DOHH2 (cell line): ENCODE data around the gene ALG1.
"Not testable (repeated sequence)": the region's sequence is repeated elsewhere in the genome, so short reads cannot be mapped to it uniquely, and the experiment has no call there.

Experiments
- H3F3A ChIP-seq: fragments of 200-600 bp; sonication (generic), shearing (Covaris generic); 2 replicates; pipeline ENCODE4 v1.6.0; 2016; ENCODE audit warnings: antibody characterized with exemption, mild to moderate bottlenecking; ENCODE audit not compliant: control insufficient read depth, insufficient read depth
- H3K27ac ChIP-seq: fragments of 200-600 bp; sonication (generic); 2 replicates; pipeline ENCODE4 v1.5.1; 2014; ENCODE audit warnings: low read depth, mild to moderate bottlenecking, low read length, moderate library complexity
- H3K27me3 ChIP-seq: fragments of 200-600 bp; sonication (generic); 2 replicates; pipeline ENCODE4 v1.6.1; 2014; ENCODE audit warnings: mild to moderate bottlenecking, low read length, mixed read lengths; ENCODE audit not compliant: control insufficient read depth
- H3K36me3 ChIP-seq: fragments of 200-600 bp; sonication (generic); 2 replicates; pipeline ENCODE4 v1.6.1; 2014; ENCODE audit warnings: mild to moderate bottlenecking, low read length, moderate library complexity, mixed read lengths; ENCODE audit not compliant: control insufficient read depth
- H3K4me1 ChIP-seq: fragments of 200-600 bp; sonication (generic); 2 replicates; pipeline ENCODE4 v1.6.1; 2014; ENCODE audit warnings: mild to moderate bottlenecking, low read length, mixed read lengths; ENCODE audit not compliant: control insufficient read depth
- H3K4me2 ChIP-seq: fragments of 200-600 bp; sonication (generic); 2 replicates; pipeline ENCODE4 v1.6.0; 2014; ENCODE audit warnings: mild to moderate bottlenecking, low read length, moderate library complexity
- H3K4me3 ChIP-seq: fragments of 200-600 bp; sonication (generic); 2 replicates; pipeline ENCODE4 v1.5.1; 2014; ENCODE audit warnings: mild to moderate bottlenecking, low read length, mixed read lengths
- H3K79me2 ChIP-seq: fragments of 200-600 bp; sonication (generic); 2 replicates; pipeline ENCODE4 v1.6.1; 2014; ENCODE audit warnings: mild to moderate bottlenecking, low read length, mixed read lengths; ENCODE audit not compliant: control insufficient read depth
- H3K9me2 ChIP-seq: fragments of 200-600 bp; sonication (generic); replicated peaks from 2 replicates; pipeline ENCODE4 v1.6.1; 2014; ENCODE audit warnings: mild to moderate bottlenecking, low read length, mixed read lengths; ENCODE audit not compliant: control insufficient read depth
- H3K9me3 ChIP-seq: fragments of 200-600 bp; sonication (generic); 2 replicates; pipeline ENCODE4 v1.6.1; 2014; ENCODE audit warnings: antibody characterized with exemption, low read length, mixed read lengths; ENCODE audit not compliant: control insufficient read depth, insufficient read depth
- H4K20me1 ChIP-seq: fragments of 200-600 bp; sonication (generic); 2 replicates; pipeline ENCODE4 v1.6.0; 2014; ENCODE audit warnings: low read depth, mild to moderate bottlenecking, antibody characterized with exemption, low read length, moderate library complexity; ENCODE audit not compliant: control insufficient read depth, insufficient read depth
- EZH2phosphoT487 ChIP-seq: fragments of 200-600 bp; sonication (generic); IDR thresholded peaks from 2 replicates; pipeline ENCODE4 v1.6.1; 2017; ENCODE audit warnings: borderline replicate concordance, mild to moderate bottlenecking, antibody characterized with exemption, low read length, moderate library complexity, mixed read lengths
- TF ChIP-seq, protein P1 (sequence below): fragments of 200-600 bp; sonication (generic); IDR thresholded peaks from one replicate; pipeline ENCODE4 v1.5.1; 2014; ENCODE audit warnings: antibody characterized with exemption, mild to moderate bottlenecking, low read depth, low read length; ENCODE audit not compliant: poor library complexity, severe bottlenecking

ALG1 gene

DNA sequence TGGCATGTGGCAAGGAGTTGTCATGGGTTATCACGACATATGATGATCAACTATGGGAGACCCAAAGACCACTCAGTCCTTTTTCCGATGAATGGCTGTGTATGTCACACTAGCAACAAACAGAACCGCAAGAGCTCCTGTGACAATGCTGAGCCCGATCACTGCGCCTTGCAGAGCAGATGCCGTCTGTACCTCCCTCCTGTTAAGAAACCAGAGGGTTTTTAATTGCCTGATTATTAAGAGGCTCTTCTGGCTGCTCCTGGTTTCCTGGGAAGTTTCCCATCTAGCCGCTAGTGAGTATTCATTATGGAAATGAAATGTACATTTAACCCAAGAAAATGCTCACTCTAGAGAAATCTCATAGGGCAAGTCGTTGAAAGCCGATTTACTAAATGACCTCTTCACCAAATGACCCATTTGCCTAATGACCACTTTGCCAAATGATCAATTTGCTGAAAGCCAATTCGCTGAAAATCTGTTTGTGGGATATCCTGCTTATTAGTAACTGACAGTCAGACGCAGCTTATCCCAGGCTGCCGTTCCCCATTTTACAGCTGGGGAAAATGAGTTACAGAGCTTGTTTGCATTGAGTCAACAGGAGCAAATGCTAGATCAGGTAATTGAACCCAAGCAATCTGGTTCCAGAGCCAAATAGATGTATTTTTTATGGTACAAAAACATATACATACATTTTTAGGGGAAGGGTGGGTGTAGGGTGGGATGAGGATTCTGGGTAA lies 31.8 kb downstream of the ALG1 start:
- not testable (repeated sequence) for H3K36me3 ChIP-seq, H3F3A ChIP-seq, H3K4me3 ChIP-seq, H4K20me1 ChIP-seq, H3K4me1 ChIP-seq, H3K79me2 ChIP-seq, H3K4me2 ChIP-seq, H3K9me2 ChIP-seq, H3K27ac ChIP-seq, H3K9me3 ChIP-seq, H3K27me3 ChIP-seq

DNA sequence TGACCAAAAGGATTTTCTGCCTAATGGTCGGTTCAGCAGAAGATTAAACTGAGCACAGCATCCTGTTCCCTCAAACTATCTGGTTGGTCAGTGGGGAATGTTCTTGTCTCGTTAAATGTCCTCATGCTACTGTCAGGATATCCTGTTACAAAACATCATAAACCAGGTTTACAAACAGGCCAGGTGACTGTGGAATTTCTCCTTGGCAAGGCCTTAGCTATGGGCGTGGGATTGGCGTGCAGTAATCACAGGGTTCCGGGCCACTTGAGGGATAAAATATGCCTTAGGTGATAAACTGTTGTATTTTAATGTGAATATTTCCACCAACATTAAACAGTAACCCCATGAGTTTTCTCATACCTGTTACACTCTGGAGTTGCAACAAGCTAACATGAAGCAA lies 33.4 kb downstream of the ALG1 start:
- H3K9me2 ChIP-seq, H3K4me2 ChIP-seq, H3F3A ChIP-seq, H3K4me3 ChIP-seq, H3K27me3 ChIP-seq, H3K79me2 ChIP-seq, H3K4me1 ChIP-seq, H3K27ac ChIP-seq, H3K9me3 ChIP-seq, H4K20me1 ChIP-seq, H3K36me3 ChIP-seq: not testable (repeated sequence)

DNA sequence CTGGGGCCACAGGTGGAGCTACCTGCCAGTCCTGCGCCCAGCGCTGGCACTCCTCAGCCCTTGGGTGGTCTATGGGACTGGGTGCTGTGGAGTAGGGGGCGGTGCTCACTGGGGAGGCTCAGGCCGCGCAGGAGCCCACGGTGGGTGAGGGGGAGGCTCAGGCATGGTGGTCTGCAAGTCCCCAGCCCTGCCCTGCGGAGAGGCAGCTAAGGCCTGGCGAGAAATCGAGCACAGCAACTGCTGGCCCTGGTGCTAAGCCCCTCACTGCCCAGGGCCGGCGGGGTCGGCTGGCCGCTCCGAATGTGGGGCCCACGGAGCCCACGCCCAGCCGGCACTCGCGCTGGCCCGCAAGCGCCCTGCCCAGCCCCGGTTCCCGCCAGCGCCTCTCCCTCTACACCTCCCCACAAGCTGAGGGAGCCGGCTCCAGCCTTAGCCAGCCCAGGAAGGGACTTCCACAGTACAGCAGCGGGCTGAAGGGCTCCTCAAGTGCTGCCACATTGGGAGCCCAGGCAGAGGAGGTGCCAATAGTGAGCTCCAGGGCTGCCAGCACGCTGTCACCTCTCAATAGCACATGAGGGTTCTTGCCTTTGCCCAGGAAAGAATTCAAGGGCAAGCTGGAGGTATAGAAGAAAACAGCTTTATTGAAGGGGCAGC lies 37.0 kb downstream of the ALG1 start:
- Histone ChIP-seq H3K4me2 (no peak overlapping the region), H3K36me3 (no peaks in the 10 kb centered on the region), H3K4me1 (no peaks in the 10 kb centered on the region), H3K79me2 (no peaks in the 10 kb centered on the region), H3K27ac (no peak overlapping the region), H3K4me3 (no peak overlapping the region), H3K27me3 (no peaks in the 10 kb centered on the region), H3K9me3 (no peaks in the 10 kb centered on the region), H3K9me2 (no peaks in the 10 kb centered on the region), H3F3A (no peaks in the 10 kb centered on the region), H4K20me1 (no peaks in the 10 kb centered on the region)
- no peak for TF ChIP-seq EZH2phosphoT487
- TF ChIP-seq, protein P1, sequence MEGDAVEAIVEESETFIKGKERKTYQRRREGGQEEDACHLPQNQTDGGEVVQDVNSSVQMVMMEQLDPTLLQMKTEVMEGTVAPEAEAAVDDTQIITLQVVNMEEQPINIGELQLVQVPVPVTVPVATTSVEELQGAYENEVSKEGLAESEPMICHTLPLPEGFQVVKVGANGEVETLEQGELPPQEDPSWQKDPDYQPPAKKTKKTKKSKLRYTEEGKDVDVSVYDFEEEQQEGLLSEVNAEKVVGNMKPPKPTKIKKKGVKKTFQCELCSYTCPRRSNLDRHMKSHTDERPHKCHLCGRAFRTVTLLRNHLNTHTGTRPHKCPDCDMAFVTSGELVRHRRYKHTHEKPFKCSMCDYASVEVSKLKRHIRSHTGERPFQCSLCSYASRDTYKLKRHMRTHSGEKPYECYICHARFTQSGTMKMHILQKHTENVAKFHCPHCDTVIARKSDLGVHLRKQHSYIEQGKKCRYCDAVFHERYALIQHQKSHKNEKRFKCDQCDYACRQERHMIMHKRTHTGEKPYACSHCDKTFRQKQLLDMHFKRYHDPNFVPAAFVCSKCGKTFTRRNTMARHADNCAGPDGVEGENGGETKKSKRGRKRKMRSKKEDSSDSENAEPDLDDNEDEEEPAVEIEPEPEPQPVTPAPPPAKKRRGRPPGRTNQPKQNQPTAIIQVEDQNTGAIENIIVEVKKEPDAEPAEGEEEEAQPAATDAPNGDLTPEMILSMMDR, result no peak

DNA sequence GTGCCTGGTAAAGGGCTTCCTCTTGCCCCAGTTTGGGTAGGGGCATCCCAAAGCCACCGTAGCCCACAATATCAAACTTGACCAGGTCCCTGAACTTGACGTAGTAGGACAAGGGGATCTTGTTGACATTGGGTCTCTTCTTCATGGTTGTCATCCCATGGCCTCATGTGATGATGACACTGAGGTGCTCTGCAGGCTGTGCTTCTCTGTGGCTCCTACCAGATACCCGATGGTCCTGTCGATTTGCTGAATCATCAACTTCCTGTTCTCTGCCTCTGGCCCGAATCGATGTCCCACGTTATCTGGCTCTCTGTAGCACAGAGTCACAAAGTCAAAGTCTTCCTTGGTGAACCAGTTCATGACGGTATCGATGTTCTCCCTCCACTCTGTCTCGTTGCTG lies 39.3 kb downstream of the ALG1 start:
- not testable (repeated sequence) for H3K4me3 ChIP-seq, H3K9me2 ChIP-seq, H3K36me3 ChIP-seq, H3F3A ChIP-seq, H3K79me2 ChIP-seq, H3K27me3 ChIP-seq, H3K4me1 ChIP-seq, H3K9me3 ChIP-seq, H4K20me1 ChIP-seq, H3K27ac ChIP-seq, H3K4me2 ChIP-seq

DNA sequence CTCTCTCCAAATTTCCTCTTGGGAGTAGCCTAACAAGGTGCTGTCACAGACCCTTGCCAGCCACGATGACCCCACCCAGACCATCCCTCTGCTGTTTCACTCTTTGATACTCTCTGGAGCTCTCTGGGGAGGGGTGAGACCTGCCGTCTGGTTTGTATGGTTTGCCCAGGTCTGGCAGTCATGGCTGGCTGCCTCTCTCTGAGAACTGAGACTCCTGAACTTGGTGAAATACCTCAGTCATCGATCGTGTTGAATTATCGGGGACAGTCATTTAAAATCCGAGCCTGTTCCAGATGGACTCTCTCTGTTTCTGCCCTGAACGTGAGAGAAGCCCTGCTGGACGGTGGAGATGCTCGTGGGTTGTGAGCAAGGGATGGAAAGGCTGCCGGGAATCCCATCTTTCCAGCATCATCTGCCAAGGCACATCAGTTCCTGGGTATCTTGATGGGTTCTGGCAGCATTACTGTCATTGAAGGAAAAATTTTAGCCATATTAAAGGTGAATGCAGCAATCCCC lies 45.2 kb downstream of the ALG1 start:
- H3K9me3 ChIP-seq, H3K4me1 ChIP-seq, H3K27ac ChIP-seq, H4K20me1 ChIP-seq, H3K4me3 ChIP-seq, H3K27me3 ChIP-seq, H3K4me2 ChIP-seq, H3K36me3 ChIP-seq, H3K9me2 ChIP-seq, H3K79me2 ChIP-seq, H3F3A ChIP-seq: not testable (repeated sequence)

DNA sequence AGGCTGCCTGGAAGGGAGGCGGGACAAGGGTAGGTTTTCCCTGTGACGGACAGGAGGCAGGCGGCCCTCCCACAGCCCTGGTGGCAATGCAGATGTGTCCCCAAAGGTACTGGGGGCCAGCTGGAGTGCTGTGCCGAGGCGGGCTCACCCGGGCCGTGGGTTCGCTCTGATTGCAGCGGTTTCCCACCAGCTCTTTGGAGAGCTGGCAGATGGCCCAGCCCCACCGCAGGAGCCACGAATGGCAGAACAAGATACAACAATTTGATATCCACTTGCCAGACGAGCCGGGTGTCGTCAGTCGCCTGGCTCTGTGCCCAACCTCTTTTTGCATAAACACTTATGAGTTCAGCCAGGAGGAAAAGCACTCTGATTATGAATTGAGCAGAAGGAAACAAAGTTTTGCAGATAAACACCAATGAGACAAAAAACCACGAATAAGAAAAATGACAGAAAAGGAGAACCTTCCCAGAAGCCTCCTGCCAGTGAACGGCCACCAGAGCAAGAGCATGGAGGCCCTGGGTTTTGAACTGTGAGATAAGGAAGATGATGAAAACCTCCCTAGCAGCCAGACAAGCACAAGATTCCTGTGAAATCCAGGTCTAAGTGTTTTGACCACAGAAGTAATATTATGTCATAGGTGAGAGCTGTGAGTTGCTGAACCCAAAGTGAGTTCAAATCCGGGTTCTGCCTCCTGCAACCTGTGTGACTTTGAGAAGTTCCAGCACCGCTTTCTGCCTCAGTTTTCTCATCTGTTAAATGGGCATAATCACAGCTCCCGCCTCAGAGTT lies 45.9 kb downstream of the ALG1 start:
- not testable (repeated sequence) for H4K20me1 ChIP-seq, H3K4me1 ChIP-seq, H3K27ac ChIP-seq, H3F3A ChIP-seq, H3K36me3 ChIP-seq, H3K9me3 ChIP-seq, H3K9me2 ChIP-seq, H3K4me2 ChIP-seq, H3K27me3 ChIP-seq, H3K79me2 ChIP-seq, H3K4me3 ChIP-seq

DNA sequence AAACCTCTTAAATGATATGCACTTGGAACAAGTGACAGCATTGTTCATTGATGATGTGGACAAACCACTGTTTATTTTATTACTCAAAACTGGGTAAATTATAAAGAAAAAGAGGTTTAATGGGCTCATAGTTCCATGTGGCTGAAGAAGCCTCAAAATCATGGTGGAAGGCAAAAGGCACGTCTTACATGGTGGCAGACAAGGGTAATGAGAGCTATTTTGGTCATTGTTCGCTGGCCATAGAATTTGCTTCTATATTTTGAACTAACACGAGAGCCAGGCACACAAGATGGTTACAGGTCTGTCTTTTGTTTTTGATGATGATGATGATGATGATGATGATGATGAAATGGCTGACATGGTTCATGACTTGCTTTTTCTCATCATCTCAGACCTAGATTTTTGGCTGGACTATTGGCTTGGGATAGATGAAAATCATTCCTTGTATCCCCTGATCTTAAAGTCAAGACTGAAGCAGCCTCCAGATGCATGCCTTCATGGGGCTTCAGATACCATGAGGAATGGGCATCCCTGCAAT lies 59.9 kb downstream of the ALG1 start:
- not testable (repeated sequence) for H3K9me3 ChIP-seq, H3K4me1 ChIP-seq, H3K27ac ChIP-seq, H3F3A ChIP-seq, H3K9me2 ChIP-seq, H3K36me3 ChIP-seq, H3K4me2 ChIP-seq, H3K27me3 ChIP-seq, H3K4me3 ChIP-seq, H3K79me2 ChIP-seq, H4K20me1 ChIP-seq
